ENCODE measurements around the gene PDSS1. TPM values are rescaled to one million over a fixed set of nuclear protein-coding genes. Genes with fewer than 3 reads are reported as not detected.
"Not testable (repeated sequence)": the region's sequence is repeated elsewhere in the genome, so short reads cannot be mapped to it uniquely, and the experiment has no call there.

PDSS1 gene
- total RNA-seq, 1 donor from 2014 or later: 8.0 TPM

DNA sequence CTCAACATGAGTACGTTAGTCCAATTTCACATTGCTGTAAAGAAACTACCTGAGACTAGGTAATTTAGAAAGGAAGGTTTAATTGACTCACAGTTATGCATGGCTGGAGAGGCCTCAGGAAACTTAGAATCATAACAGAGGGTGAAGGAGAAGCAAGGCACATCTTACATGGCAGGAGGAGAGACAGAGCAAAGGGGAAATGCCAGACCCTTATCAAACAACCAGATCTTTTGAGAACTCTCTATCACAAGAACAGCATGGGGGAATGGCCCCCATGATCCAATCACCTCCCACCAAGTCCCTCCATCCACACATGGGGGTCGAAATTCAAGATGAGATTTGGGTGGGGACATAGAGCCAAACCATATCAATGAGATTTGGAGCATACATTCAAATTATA, 34.6 kb upstream of the PDSS1 start:
- H3K4me3 Mint-ChIP-seq (ENCODE audit: unreplicated experiment): no peak overlapping the region
- TF ChIP-seq, protein P1, sequence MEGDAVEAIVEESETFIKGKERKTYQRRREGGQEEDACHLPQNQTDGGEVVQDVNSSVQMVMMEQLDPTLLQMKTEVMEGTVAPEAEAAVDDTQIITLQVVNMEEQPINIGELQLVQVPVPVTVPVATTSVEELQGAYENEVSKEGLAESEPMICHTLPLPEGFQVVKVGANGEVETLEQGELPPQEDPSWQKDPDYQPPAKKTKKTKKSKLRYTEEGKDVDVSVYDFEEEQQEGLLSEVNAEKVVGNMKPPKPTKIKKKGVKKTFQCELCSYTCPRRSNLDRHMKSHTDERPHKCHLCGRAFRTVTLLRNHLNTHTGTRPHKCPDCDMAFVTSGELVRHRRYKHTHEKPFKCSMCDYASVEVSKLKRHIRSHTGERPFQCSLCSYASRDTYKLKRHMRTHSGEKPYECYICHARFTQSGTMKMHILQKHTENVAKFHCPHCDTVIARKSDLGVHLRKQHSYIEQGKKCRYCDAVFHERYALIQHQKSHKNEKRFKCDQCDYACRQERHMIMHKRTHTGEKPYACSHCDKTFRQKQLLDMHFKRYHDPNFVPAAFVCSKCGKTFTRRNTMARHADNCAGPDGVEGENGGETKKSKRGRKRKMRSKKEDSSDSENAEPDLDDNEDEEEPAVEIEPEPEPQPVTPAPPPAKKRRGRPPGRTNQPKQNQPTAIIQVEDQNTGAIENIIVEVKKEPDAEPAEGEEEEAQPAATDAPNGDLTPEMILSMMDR (IDR thresholded peaks at IDR 0.05; ENCODE audit: unreplicated experiment): no peak
- H3K27me3 Mint-ChIP-seq (ENCODE audit: unreplicated experiment): peaks cover 4% of the 10 kb centered on the region
- H3K4me1 Mint-ChIP-seq (ENCODE audit: unreplicated experiment): no peaks in the 10 kb centered on the region
- no peaks in the 10 kb centered on the region for H3K9me3 Mint-ChIP-seq (ENCODE audit: unreplicated experiment)
- DNase-seq (ENCODE audit: low spot score): no peak
- no peaks in the 10 kb centered on the region for H3K36me3 Mint-ChIP-seq (ENCODE audit: low read depth, unreplicated experiment)
- H3K27ac Mint-ChIP-seq (ENCODE audit: unreplicated experiment): no peak overlapping the region

DNA sequence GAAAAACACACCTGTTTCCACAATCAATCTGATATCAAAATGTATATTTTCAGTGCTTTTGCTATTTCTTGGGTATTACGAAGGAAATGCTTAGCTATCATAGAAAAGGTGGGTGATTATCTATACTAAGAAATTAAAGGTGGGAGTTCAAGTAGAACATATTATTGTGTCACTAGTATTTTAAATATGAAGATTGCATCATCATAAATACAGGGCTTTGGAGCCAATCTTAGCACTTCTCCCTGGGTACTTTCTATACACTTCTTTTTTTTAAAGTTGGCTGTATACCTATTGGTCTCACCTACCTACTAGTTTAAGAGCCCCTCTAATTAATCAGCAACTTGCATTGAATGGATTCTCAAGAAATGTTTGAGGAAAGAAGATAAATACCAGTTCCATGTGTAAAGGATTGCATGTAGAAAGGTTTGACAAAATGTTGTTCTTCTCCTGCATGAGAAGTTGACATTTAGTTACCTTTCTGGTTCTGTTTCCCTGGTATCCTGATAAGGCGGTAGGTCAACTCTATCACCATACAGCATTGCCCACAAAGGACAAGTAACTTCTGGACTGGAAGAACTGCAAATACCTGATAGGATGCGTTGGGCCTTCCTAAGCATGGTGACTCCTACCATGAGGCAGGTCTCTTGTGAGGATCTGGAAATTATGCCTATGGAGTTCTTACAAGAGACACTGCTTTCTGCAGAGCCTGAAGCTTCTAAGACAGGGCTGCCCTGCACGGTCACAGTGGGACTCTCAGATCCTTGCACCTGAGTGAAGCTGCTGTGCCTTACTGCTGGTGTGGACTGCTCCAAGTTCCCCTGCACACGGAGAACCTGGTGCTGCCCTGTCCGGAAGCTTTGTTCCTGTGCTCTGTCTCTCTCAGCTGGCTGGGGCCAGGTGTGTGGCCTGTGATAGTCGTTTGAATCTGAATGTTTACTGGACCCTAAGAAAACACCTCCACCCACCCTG, 32.1 kb upstream of the PDSS1 start:
- Mint-ChIP-seq H3K27ac (ENCODE audit: unreplicated experiment) (no peak overlapping the region), H3K27me3 (ENCODE audit: unreplicated experiment) (peaks cover 4% of the 10 kb centered on the region), H3K9me3 (ENCODE audit: unreplicated experiment) (no peaks in the 10 kb centered on the region), H3K4me3 (ENCODE audit: unreplicated experiment) (no peak overlapping the region), H3K4me1 (ENCODE audit: unreplicated experiment) (no peaks in the 10 kb centered on the region), H3K36me3 (ENCODE audit: low read depth, unreplicated experiment) (no peaks in the 10 kb centered on the region)
- DNase-seq (ENCODE audit: low spot score): no peak
- TF ChIP-seq, protein P1 (IDR thresholded peaks at IDR 0.05; ENCODE audit: unreplicated experiment): no peak

- no peak for DNase-seq (ENCODE audit: low spot score)
- Mint-ChIP-seq H3K4me3 (ENCODE audit: unreplicated experiment) (no peak overlapping the region), H3K9me3 (ENCODE audit: unreplicated experiment) (no peaks in the 10 kb centered on the region), H3K36me3 (ENCODE audit: low read depth, unreplicated experiment) (no peaks in the 10 kb centered on the region), H3K4me1 (ENCODE audit: unreplicated experiment) (no peaks in the 10 kb centered on the region), H3K27ac (ENCODE audit: unreplicated experiment) (no peak overlapping the region), H3K27me3 (ENCODE audit: unreplicated experiment) (no peaks in the 10 kb centered on the region)
- TF ChIP-seq, protein P1 (IDR thresholded peaks at IDR 0.05; ENCODE audit: unreplicated experiment): no peak
These were observed 21.6 kb upstream of the PDSS1 start for GRCh38 chr10:26675873-26676257.

DNA sequence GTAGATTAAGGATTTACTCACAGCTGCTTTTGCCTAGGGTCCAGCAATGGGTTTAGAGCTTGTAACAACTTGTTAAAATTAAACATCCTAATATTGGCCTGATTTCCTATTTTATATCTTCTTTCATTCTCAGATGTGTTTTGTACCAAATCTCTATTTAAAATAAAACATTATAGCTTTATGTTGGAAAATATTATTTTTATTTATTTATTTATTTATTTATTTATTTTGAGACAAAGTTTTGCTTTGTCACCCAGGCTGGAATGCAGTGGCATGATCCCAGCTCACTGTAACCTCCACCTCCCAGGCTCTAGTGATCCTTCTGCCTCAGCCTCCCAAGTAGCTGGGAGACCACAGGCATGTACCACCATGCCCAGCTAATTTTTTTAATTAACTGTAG, 17.9 kb upstream of the PDSS1 start:
- no peaks in the 10 kb centered on the region for H3K36me3 Mint-ChIP-seq (ENCODE audit: low read depth, unreplicated experiment)
- no peak overlapping the region for H3K27ac Mint-ChIP-seq (ENCODE audit: unreplicated experiment)
- DNase-seq (ENCODE audit: low spot score): no peak
- TF ChIP-seq, protein P1 (IDR thresholded peaks at IDR 0.05; ENCODE audit: unreplicated experiment): no peak
- no peaks in the 10 kb centered on the region for H3K4me1 Mint-ChIP-seq (ENCODE audit: unreplicated experiment)
- H3K4me3 Mint-ChIP-seq (ENCODE audit: unreplicated experiment): no peak overlapping the region
- no peaks in the 10 kb centered on the region for H3K9me3 Mint-ChIP-seq (ENCODE audit: unreplicated experiment)
- no peaks in the 10 kb centered on the region for H3K27me3 Mint-ChIP-seq (ENCODE audit: unreplicated experiment)

DNA sequence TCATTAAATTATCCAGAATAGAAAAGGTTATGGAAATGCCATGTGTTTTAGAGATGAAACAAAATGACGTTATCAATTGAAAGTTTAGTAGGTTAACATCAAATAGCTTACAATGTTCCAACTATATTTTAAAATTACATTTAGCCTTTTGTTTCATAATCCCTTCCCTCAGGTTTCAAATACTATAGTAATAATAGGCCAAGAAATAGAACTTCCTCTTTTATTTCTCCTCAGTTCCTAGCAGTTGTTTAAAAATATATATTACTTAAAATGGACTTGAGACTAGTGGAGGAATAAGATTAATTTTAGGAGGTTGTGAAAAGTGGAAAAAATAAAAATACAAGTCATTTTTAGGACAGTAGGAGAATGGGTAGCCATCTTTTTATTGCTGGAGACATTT, 16.4 kb upstream of the PDSS1 start:
- no peak overlapping the region for H3K27ac Mint-ChIP-seq (ENCODE audit: unreplicated experiment)
- no peaks in the 10 kb centered on the region for H3K4me1 Mint-ChIP-seq (ENCODE audit: unreplicated experiment)
- no peak overlapping the region for H3K4me3 Mint-ChIP-seq (ENCODE audit: unreplicated experiment)
- H3K9me3 Mint-ChIP-seq (ENCODE audit: unreplicated experiment): no peaks in the 10 kb centered on the region
- no peaks in the 10 kb centered on the region for H3K36me3 Mint-ChIP-seq (ENCODE audit: low read depth, unreplicated experiment)
- H3K27me3 Mint-ChIP-seq (ENCODE audit: unreplicated experiment): no peaks in the 10 kb centered on the region
- TF ChIP-seq, protein P1 (IDR thresholded peaks at IDR 0.05; ENCODE audit: unreplicated experiment): no peak
- DNase-seq (ENCODE audit: low spot score): no peak

DNA sequence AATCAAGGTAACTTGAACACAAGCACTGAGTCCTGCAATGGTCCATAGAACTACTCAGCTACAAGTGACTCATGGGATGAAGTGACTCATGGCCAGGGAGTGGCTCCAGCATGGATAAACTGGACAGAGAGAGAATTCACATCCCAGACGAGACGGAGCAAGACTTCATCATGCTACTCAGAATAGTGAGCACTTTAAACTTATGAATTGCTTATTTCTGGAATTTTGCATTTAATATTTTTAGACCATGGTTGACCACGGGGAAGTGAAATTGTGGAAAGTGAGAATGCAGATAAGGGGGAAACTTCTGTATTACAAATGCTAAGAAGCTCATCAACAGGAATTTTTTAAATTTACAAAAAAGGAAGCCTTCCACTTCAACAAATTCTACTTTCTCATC, 15.5 kb upstream of the PDSS1 start:
- H3K27me3 Mint-ChIP-seq (ENCODE audit: unreplicated experiment); H3K4me1 Mint-ChIP-seq (ENCODE audit: unreplicated experiment); H3K27ac Mint-ChIP-seq (ENCODE audit: unreplicated experiment); DNase-seq (ENCODE audit: low spot score); H3K9me3 Mint-ChIP-seq (ENCODE audit: unreplicated experiment); H3K4me3 Mint-ChIP-seq (ENCODE audit: unreplicated experiment); H3K36me3 Mint-ChIP-seq (ENCODE audit: low read depth, unreplicated experiment): not testable (repeated sequence)

All from endothelial cell (in vitro differentiated cells).